Coronary artery (tissue), 2 donors: ENCODE measurements around the gene IL17RC.

ENCODE experiments used
- DNase-seq: peaks from one replicate; pipeline ENCODE4 v3.0.0-alpha.2; 2017; ENCODE audit warnings: low spot score
- H3K27ac ChIP-seq, 2 donors: fragments of 200-600 bp; sonication (generic); one replicate each; pipeline ENCODE4 v1.5.1; 2016 to 2019
- H3K4me3 ChIP-seq: fragments of 200-600 bp; sonication (generic); 2 replicates; pipeline ENCODE4 v1.5.1; 2016; ENCODE audit warnings: mild to moderate bottlenecking, moderate library complexity
- CTCF ChIP-seq: fragments of 200-600 bp; sonication (generic); IDR thresholded peaks from one replicate; pipeline ENCODE4 v1.5.1; 2019; ENCODE audit warnings: antibody characterized with exemption

IL17RC gene

GRCh38 chr3:9942164-9942563, 25.3 kb downstream of the IL17RC start:
- no peak for DNase-seq
- Histone ChIP-seq H3K4me3 (no peak overlapping the region), H3K27ac (no peak overlapping the region)
- no peak for TF ChIP-seq CTCF

- DNase-seq: no peak
- no peak for TF ChIP-seq CTCF
- Histone ChIP-seq H3K27ac (no peak overlapping the region), H3K4me3 (no peak overlapping the region)
Observed at GRCh38 chr3:9942934-9943690, 26.2 kb downstream of the IL17RC start.

DNA sequence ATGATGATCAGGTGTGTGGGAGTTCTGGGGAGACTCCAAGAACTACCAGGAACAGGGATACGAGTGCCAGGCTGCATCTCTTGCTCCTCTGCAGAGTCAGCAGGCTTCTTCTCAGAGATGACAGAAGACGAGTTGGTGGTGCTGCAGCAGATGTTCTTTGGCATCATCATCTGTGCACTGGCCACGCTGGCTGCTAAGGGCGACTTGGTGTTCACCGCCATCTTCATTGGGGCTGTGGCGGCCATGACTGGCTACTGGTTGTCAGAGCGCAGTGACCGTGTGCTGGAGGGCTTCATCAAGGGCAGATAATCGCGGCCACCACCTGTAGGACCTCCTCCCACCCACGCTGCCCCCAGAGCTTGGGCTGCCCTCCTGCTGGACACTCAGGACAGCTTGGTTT, 27.4 kb downstream of the IL17RC start:
- H3K27ac ChIP-seq: no peak overlapping the region
- DNase-seq: no peak
- H3K4me3 ChIP-seq: no peak overlapping the region
- TF ChIP-seq CTCF: no peak

DNA sequence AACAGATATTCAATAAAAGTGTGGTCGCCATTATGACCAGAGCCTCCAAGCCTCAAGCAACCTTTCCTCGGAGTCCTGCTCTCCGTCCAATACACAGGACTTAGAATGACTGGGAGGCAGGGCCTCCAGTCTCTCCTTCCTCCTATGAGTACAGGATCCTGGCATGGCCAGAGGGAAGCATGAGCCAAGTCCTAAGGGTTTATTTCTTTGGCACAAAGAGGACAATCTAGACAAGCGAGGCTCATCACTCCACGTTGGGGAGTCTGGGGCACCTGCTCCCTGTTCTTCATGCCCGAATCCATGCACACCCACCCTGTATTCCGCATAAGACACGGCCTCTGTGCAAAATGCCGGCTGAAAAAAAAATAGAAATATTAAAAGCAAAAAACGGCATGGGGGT, 28.5 kb downstream of the IL17RC start:
- DNase-seq: no peak
- TF ChIP-seq CTCF: no peak
- no peak overlapping the region for H3K27ac ChIP-seq
- H3K4me3 ChIP-seq: no peak overlapping the region

GRCh38 chr3:9946112-9947024, 29.5 kb downstream of the IL17RC start:
- TF ChIP-seq CTCF: peak; percentile 49
- DNase-seq: peak; percentile 92
- Histone ChIP-seq H3K4me3 (peak overlapping the region; percentile 82), H3K27ac (peak overlapping the region; percentile 82 to 89)

DNA sequence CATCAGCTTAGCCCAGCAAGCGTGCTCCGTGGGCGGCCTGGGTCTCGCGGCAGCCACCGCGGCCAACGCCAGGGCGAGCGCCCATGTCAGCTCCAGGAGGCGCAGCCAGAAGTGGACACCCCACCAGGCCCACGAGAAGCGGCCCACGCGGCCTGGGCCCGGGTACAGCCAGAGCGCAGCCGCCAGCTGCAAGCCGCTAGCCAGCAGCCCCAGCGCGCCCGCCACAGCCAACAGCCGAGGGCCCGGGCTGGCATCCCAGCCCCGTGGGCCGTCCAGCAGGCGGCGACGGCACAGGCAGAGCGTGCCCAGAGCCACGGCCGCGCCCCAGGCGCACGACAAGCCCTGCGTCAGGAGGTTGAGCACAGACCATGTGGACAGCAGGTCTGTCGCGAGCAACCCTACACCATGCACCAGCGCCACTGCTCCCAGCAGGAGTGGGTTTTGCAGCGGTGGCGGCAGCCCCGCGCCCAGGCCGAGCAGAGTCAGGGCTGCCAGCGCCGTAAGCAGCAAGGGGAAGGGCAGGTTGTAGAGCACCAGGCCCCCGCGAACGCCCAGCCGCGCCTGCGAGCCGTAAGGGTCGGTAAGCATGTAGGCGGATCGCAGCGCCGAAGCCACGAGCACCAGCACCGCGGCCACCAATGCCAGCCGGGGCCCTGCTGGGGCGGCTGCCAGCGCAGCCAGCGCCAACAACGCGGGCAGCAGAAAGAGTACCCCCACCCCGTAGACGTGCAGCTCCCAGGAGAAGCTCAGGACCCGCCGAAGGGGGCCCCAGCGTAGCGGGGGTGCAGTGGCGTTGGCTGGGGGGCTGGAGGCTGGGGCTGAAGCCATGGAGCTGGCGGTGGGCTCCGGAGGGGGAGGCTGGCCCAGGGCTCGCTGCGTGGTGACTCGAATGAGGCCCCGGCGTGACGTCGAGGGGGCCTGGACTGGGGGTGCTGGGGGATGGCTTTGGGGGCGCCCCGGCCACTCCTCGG, 30.4 kb downstream of the IL17RC start:
- DNase-seq: peak; percentile 83
- peak overlapping the region; percentile 82 to 89 for H3K27ac ChIP-seq
- peak overlapping the region; percentile 82 for H3K4me3 ChIP-seq
- peak; percentile 57 for TF ChIP-seq CTCF
